Measurements from ENCODE around the gene MAD1L1.

DNA sequence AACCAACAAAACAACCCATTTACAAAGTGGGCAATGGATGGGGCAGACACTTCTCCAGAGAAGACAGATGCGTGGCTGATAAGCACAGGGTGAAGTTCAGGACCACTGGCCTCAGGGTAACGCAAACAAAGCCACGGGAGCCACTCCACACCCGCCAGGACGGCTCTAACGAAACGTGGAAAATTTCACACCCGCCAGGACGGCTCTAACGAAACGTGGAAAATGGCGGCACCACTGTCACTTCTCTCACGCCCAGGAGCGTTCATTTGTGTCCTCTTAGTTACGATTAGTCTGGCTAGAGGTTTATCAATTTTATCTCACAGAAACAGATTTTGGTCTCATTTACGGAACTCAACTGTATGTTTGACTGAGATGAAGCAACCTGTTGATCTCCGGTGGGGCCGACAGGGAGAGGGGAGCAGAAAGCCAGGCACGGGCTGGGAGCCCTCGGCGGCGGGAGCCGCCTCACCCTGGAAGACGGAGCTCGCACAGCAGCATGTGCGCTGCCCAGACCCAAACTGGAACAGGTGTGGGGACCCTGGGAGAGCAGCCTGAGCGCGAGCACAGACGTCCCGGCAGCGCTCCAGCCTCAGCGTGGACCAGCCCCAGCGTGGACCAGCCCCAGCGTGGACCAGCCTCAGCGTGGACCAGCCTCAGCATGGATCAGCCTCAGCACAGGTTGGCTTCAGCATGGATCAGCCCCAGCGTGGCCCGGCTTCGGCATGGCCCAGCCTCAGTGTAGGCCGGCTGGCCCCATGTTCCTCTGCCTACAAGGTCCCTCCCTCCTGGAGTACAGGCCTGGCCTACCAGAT is 243.5 kb downstream of the MAD1L1 start:
- TF ChIP-seq, protein P1, sequence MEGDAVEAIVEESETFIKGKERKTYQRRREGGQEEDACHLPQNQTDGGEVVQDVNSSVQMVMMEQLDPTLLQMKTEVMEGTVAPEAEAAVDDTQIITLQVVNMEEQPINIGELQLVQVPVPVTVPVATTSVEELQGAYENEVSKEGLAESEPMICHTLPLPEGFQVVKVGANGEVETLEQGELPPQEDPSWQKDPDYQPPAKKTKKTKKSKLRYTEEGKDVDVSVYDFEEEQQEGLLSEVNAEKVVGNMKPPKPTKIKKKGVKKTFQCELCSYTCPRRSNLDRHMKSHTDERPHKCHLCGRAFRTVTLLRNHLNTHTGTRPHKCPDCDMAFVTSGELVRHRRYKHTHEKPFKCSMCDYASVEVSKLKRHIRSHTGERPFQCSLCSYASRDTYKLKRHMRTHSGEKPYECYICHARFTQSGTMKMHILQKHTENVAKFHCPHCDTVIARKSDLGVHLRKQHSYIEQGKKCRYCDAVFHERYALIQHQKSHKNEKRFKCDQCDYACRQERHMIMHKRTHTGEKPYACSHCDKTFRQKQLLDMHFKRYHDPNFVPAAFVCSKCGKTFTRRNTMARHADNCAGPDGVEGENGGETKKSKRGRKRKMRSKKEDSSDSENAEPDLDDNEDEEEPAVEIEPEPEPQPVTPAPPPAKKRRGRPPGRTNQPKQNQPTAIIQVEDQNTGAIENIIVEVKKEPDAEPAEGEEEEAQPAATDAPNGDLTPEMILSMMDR (IDR thresholded peaks at IDR 0.05; ENCODE audit: low read depth, low read length, poor library complexity, severe bottlenecking), result no peak
- no peak for TF ChIP-seq EZH2phosphoT487 (IDR thresholded peaks at IDR 0.05; ENCODE audit: borderline replicate concordance, low read length)
